GM18508 (cell line): ENCODE results near the gene RBMS1.

ENCODE experiments used
- ATAC-seq: cut with Tn5 transposase; IDR thresholded peaks from one replicate; pipeline ENCODE4 v1.9.1; 2021; ENCODE audit warnings: moderate number of reproducible peaks; ENCODE audit not compliant: insufficient read depth, unreplicated experiment

RBMS1 gene

DNA sequence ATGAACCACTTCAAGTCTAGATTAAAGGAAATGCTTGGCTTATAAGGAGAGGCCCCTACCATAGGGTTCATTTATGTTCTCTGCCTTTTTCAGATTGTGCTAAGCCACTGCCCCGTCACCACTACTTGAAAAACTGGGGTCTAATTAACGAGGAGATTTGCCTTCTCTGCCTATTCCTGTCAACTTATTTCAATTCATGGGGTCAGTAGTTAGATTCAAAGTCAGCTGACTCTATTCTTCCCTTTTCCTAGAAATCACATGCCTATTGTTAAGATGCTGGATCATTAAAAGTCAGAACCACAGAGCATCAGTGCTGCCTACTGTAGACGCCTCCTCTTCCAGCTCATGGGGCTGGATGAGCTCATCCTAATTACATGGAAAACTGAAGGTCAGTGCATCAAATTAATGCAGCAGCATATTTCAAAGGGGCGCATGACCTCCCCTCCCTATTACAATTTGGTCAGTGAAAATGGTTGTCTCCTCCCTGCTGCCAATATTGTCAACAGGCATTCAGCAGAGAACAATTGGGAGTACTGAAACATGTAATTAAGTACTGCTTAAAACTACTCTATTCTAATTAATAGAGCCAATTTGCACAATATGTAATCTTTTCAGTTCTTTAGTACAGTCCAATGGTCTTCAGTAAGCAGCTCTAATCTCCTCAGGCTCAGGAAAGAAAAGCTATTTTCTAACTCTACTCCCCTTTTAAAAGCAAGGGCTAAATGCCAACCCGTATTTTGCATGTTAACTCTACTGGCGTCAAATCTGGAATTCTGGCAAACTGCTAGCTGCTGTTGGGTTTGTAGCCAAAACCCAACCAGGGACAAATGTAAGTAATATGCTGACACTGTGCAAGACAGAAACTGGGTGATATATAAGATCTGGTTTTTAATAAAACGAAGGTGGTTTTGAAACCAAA, 176.2 kb downstream of the RBMS1 start:
- ATAC-seq = no peak

DNA sequence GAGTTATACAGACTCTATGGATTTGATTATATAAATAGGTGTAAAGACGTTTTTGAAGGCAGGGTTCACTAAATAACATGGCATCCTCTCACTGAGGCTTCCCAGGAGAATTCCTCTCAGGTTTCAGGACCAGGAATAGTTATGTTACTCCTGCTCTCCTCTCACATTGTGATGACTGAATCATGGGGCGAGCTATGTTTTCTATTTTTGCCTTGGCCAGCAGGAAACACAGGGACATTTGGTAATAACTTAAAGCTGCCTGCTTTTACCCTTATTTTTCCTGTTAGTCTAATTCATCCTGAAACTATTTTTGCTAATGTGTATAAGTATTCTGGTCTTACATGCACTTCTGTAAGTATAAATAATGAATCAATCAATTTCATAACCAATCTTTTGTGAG, 178.3 kb downstream of the RBMS1 start:
- ATAC-seq = no peak

- ATAC-seq = no peak
Measured at GRCh38 chr2:160310118-160310828, 183.3 kb downstream of the RBMS1 start.

DNA sequence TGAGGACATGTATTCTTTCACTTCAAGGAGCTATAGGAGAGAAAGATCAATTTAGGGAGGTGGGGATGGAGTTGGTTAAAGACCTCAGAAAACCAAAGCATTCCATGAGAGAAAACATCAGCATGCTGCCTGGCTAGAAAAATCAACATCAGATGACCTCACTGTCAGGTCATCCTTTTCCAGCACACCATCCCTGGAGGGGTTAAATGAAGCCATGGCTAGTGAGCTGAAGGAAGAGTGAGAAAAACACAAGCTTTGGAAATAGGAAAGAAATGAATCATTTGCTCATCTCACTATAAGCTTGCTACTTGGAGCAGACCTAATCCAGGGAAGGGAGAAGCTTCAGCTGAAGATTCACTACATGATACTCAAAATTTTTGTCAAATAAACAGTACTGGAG, 184.0 kb downstream of the RBMS1 start:
- ATAC-seq = no peak

- no peak for ATAC-seq
Measured at GRCh38 chr2:160308915-160309314, 184.7 kb downstream of the RBMS1 start.

DNA sequence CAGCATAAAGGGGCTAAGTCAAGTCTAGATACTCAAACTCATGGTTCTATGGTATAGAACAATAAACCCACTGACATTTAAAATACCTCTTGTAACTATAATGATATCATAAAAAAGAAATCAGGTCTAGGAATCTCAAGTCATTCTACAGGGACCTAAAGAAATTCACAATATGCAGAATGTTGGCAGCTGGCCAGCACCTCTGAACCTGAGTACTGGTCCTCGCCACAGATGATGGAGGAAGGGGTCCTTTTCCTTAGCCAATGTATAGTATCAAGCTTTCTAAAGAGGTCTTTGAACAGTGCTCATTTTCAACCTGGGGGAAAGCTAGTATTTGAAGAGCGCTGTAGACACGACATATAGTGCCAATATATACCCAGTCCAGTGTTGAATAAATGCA, 185.1 kb downstream of the RBMS1 start:
- no peak for ATAC-seq

GRCh38 chr2:160306985-160307384, 186.6 kb downstream of the RBMS1 start:
- no peak for ATAC-seq

GRCh38 chr2:160305081-160305750, 188.4 kb downstream of the RBMS1 start:
- ATAC-seq = no peak

DNA sequence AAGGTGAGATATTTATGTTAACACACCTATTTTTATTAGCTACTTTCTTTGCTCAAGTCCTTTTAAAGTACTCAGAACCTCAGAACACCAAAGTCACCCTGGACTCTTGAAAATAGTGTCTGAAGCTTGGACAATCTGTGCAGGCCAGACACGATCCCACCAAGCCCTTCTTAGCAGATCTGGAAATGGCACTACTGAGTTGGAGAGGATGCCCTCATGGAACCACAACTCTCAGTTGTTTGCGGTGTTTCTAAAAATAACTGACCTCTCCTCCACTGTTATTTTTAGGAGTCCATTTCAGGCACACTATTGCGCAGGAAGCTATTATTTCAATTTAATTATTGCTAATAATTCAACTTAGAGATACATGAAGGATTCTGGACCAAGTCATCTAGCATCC, 190.1 kb downstream of the RBMS1 start:
- ATAC-seq = no peak

DNA sequence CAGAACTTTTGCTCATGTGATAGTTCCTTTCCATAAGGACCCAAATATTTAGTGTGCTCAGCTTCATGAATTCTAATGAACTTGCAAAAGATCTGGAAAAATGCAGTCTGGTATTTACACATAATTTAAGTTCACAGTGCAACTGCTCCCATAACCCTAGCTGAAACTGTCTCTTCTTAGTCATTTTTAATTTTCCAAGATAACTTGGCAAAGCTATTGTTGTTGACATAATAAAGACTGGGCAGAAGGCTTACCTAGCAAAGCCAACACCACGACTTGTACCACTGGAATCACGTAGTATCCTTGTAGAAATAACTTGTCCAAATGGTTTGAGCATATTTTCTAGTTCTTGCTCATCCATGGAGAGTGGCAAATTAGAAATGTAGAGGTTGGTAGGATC, 190.5 kb downstream of the RBMS1 start:
- ATAC-seq = no peak

DNA sequence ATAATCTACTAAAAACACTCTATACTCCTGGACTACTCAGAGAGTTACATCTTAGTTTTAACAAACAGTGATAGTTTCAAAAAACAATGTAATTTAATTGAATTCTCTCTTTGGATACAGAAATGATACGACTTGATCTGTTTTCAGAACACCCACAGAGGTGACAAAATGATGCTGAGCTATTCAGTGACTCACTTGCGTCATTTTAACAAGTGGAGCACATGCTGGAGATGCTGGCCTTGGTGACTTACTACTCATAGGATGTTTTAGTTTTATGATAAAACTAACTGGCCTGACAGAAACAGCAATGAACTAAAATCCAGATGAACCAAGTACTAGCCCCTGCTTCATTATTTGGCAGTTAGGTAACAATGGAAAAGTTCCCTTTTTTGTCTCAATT, 192.2 kb downstream of the RBMS1 start:
- no peak for ATAC-seq

DNA sequence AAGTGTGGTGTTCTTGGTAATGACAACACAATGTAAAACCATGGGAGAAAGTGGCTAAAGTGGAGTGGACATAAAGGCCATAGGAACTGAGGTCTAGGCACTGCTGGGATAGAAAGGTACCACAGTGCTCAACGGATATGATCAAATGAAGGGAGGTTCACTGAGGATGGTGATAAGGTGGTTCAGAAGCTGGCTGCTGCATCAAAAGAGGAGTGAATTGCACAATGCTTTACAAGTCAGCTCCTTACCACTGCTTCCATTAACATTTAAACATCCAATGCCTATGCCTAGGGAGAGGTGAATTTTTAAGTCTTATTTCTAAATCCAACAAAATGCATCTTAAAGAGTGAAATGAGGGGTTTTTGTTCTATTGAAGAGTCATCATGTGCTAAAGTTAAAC, 193.4 kb downstream of the RBMS1 start:
- no peak for ATAC-seq

DNA sequence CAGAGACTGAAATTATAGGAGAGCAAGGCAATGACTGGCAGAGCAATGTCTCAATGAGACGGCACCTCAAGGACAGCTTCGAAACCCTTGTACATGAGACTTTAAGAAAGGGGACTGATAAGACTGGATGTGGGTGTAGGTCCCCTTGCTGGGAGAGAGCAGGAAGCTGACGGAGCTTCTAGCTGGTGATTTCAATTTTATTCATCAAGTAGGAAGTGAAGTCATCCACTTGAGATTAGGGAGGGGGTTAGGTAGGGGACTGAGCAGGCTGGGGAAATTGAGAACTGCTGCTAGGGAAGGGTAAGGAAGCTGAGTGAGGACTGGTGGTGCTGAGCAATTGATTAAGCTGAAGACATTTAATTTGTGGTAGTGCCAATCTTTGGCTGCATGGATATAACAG, 194.1 kb downstream of the RBMS1 start:
- no peak for ATAC-seq

DNA sequence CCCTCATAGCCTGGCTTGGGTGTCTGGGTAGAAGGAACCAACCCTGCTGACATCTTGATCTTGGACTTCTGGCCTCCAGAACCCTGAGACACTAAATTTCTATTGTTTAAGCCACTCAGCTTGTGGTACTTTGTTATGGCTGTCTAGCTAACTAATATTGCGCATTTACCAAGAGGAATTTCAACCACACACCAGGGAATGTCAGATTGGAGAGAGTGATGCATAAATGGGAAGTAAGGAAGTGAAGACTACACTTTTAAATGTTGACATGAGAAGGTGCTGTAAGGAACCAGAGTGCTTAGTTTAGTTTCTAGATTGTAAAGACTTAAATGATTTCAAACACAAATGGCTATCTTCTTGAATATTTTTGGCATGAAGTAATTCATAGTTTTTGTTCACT, 194.6 kb downstream of the RBMS1 start:
- ATAC-seq = no peak

DNA sequence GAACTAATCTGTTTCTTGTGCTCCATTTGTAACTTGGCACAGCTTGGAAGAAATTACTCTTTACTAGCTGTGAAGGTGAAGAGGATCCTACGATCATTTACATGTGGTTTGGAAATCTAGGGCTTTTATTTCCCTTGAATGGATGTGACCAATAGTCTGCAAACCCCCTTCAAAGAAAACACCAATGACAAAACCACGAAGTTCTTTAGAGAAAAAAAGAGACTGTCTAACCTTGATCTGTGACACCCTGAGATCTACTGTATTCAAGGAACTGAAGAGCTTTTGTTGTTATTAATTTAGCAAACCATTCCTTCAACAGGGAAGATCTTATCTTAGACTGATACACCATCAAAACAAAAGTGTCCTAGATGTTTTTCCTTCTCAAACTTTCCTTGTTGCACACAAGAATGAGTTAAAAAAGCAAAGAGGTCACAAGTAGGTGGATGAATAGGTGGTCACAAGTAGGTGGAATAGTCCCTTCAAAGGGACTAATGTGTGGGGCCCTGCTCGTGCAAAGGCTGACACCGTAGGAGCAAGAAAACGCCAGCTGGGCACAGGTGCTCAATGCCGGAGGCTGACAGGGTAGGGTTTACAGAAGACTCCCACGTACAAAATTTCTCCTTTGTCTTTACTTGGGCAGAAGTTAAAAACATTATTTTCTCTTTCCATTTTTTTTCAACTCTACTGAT, 197.9 kb downstream of the RBMS1 start:
- ATAC-seq = no peak

- no peak for ATAC-seq
Measured at GRCh38 chr2:160294889-160295288, 198.7 kb downstream of the RBMS1 start.

DNA sequence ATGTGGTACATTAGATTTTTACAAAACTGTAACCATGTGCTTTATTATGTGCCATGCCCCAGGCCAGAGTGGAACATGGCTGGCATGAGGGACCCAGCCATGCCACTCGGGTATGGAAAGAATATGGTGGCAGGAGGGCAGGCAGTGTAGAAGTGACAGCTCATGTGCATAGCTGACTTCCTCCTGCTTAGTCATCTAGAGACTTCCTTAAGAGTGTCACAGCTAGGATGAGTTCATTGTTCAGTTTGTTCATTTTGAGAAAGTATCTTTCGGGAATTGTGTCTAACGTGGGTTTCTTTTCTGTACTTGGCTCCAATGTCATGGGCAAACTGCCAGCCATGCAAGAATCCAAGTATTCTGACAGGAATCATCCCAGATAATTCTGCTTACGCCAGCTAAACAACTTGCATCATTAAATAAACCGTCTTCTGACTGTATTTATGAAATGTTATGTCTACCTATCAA, 199.2 kb downstream of the RBMS1 start:
- ATAC-seq = peak; percentile 97

- ATAC-seq = no peak
Measured at GRCh38 chr2:160293391-160294091, 200.1 kb downstream of the RBMS1 start.

- no peak for ATAC-seq
Measured at GRCh38 chr2:160292225-160292624, 201.4 kb downstream of the RBMS1 start.

DNA sequence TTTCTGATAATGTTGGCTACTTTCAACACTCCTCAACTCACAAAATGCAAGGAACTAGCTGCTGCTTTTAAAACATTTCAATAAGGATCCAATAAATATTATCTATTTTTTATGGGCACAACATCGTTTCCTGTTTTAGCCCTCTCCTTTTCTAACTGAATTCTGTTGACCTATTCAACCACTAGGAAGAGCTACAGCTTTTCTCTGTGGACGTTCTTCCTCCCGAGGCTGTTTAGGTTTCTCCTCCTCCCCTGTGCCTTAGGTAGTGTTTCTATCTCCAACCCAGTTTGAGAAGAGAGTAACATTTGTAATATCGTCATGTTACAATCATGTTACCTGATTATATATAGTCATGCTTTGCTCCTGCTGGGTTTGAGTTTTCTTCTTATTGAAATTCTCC, 202.2 kb downstream of the RBMS1 start:
- no peak for ATAC-seq
